Measurements from ENCODE around the gene OR5AR1.

Gene OR5AR1

DNA sequence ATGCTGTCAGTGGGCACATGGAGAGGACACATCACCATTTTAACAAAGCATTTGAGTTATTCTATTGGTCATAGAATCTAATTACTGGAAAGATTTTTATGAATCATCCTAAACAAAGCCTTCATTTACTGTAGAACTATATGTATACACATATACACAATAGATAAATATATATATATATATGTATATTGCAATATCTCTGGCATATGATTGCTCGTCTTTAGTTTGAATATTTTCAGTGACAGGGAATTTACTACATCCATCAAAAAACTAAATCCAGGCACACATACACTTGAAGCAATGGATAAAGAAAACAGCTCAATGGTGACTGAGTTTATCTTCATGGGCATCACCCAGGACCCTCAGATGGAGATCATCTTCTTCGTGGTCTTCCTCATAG lies at the start of gene OR5AR1:
Gene OR5AR1 (plus strand): TSS at position 301 of the 400 bp plus-strand sequence. CDS start 0 bp downstream, at position 301.
- POLR2A ChIA-PET (ENCODE audit: low non-redundant PET) = no interaction called here
- H3K27ac ChIP-seq = no peak within 1 kb of the TSS
- CTCF ChIA-PET = no interaction called here
- DNase-seq (ENCODE audit: low spot score) = no peak
- TF ChIP-seq, protein P1, sequence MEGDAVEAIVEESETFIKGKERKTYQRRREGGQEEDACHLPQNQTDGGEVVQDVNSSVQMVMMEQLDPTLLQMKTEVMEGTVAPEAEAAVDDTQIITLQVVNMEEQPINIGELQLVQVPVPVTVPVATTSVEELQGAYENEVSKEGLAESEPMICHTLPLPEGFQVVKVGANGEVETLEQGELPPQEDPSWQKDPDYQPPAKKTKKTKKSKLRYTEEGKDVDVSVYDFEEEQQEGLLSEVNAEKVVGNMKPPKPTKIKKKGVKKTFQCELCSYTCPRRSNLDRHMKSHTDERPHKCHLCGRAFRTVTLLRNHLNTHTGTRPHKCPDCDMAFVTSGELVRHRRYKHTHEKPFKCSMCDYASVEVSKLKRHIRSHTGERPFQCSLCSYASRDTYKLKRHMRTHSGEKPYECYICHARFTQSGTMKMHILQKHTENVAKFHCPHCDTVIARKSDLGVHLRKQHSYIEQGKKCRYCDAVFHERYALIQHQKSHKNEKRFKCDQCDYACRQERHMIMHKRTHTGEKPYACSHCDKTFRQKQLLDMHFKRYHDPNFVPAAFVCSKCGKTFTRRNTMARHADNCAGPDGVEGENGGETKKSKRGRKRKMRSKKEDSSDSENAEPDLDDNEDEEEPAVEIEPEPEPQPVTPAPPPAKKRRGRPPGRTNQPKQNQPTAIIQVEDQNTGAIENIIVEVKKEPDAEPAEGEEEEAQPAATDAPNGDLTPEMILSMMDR (conservative IDR thresholded peaks at IDR 0.05; ENCODE audit: low read depth) = no peak

DNA sequence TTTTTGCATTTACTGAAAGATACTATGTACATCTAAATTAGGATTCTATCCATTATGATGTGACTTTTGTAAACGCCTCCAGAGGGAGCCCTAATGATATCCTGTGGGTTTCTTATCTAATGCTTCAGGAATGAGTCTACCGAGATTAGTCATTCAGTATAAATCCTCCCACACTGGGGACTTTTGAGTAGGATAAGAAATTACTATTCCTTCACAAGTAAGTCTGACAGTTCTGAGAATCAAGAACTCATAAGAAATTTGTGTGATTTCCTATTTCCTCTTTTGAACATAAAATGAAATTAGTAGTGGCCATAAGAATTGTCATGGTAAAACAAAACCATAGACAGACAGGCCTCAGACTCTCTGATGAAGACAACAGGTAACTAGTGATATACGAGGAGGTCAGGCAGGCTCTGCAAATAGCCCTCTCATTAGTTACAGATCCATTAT lies 38.8 kb upstream of the OR5AR1 start:
- no peak overlapping the region for H3K27ac ChIP-seq
- ChIA-PET CTCF (interaction anchor here (1.1 kb wide), 1 partner anchor 624 kb away, joined by 3 read pairs; no protein-coding TSS in a partner anchor), POLR2A (ENCODE audit: low non-redundant PET) (no interaction called here)
- peak; percentile 72 for DNase-seq (ENCODE audit: low spot score)
- TF ChIP-seq, protein P1 (conservative IDR thresholded peaks at IDR 0.05; ENCODE audit: low read depth) = peak; percentile 57

DNA sequence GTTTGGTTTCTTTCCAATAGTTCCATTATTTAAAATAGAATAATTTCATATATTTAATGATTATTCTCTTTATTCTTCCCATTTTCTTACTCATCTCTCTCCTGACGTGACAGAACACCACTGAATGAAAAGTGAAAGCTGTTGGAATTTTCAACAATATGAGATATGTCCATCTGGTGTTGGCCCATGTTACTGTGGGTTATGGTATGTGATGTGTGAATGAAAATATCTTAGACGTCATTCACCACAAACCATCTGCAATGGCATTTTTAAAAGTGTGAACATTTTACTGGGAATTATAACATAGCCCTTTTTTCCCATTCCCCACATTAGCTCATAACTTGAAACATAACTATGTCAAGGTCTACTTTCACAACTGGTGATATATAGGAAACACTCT lies 37.5 kb upstream of the OR5AR1 start:
- H3K27ac ChIP-seq = no peak overlapping the region
- POLR2A ChIA-PET (ENCODE audit: low non-redundant PET) = no interaction called here
- DNase-seq (ENCODE audit: low spot score) = no peak
- CTCF ChIA-PET = no interaction called here
- TF ChIP-seq, protein P1 (conservative IDR thresholded peaks at IDR 0.05; ENCODE audit: low read depth) = no peak

DNA sequence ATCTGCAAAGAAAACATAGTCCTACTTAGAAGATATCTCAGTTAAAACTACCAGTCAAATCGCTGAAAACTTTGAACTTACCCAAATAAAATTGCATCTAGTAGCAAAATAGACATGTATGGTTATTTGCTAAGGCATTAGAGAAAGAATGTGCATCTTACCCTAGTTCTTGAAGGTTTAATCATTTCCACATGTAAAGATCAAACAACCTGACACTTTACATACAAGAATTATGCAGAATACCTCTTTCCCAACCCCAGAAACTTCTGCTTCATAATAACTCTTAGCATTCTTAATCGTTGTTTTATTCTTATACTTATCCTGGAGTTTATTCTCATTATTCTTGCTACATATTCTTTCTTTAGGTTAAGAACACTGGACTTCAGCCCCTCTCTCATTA lies 31.2 kb upstream of the OR5AR1 start:
- no peak overlapping the region for H3K27ac ChIP-seq
- TF ChIP-seq, protein P1 (conservative IDR thresholded peaks at IDR 0.05; ENCODE audit: low read depth) = no peak
- CTCF ChIA-PET = no interaction called here
- POLR2A ChIA-PET (ENCODE audit: low non-redundant PET) = no interaction called here
- DNase-seq (ENCODE audit: low spot score) = no peak

DNA sequence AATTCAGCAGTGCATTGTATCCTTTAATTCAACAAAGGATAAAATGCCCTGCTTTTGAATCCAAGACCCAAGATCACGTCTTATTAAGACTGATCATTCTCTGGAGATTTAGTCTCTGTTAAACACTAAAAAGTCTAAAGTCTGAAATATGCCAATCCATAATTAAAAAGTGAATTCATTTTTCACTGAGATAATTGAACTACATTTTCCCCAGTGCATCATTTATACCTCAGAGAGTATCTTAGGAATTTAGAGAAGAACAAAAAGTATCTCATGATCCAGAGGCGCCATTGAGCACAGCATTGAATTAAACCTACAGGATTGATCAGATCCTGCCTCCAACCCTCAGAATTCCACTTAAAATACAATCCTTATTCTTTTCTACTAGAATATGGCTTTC lies 26.6 kb upstream of the OR5AR1 start:
- H3K27ac ChIP-seq = no peak overlapping the region
- DNase-seq (ENCODE audit: low spot score) = no peak
- CTCF ChIA-PET = no interaction called here
- TF ChIP-seq, protein P1 (conservative IDR thresholded peaks at IDR 0.05; ENCODE audit: low read depth) = no peak
- POLR2A ChIA-PET (ENCODE audit: low non-redundant PET) = no interaction called here

DNA sequence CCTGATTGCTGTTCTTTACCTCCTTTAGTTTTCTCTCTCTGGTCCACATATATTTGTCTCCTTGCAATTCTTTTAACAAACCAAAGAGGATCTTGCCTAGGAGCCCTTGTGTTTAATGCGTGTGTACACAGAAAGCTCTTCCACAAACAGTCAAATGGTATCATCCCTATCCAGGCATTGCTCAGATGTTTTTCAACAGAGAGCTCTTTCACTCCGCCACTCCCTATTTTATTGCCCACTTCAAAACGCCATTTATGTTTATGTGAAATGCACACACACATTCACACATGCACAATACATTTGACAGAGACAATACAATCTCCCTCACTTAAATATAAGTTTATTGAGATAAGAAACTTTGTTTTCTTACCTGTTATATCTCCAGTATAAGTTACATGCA lies 26.0 kb upstream of the OR5AR1 start:
- ChIA-PET POLR2A (ENCODE audit: low non-redundant PET) (no interaction called here), CTCF (no interaction called here)
- TF ChIP-seq, protein P1 (conservative IDR thresholded peaks at IDR 0.05; ENCODE audit: low read depth) = no peak
- no peak overlapping the region for H3K27ac ChIP-seq
- no peak for DNase-seq (ENCODE audit: low spot score)

DNA sequence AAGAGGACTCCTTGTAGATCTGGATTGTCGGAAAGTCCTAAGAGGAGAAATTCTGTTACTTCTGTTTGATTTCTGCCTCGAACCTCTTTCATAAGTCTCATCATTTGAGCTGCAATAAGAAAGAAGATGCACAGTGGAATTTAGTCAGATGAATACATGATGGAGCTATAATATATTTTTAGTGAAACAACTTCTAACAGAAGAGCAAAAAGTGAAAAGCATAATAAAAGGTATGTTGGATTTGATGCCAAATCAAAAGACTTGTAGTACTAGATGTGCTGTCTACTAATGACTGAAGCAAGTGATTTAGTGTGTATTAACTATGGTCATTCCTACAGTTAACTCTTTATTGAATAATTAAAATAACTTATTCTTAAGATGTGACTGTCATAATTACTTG lies 21.1 kb upstream of the OR5AR1 start, which contains the start of gene OR5AP2:
Gene OR5AP2 (minus strand): TSS at position 101 of the 400 bp plus-strand sequence. CDS start 0 bp downstream, at position 101.
- ChIA-PET POLR2A (ENCODE audit: low non-redundant PET) (no interaction called here), CTCF (no interaction called here)
- TF ChIP-seq, protein P1 (conservative IDR thresholded peaks at IDR 0.05; ENCODE audit: low read depth) = no peak

More for the DNA sequence above, 21.1 kb upstream of the OR5AR1 start, which contains the start of gene OR5AP2:
- H3K27ac ChIP-seq = no peak within 1 kb of the TSS
- no peak for DNase-seq (ENCODE audit: low spot score)

Measured in RWPE1 (cell line).